Left ventricle myocardium superior (tissue), 1 donor: ENCODE measurements around the gene JAK3. TPM values are rescaled to one million over a fixed set of nuclear protein-coding genes. Genes with fewer than 3 reads are reported as not detected.
A peak's percentile ranks its signal among the peaks of the same experiment; 100 is the strongest.
"Not testable (repeated sequence)": the region's sequence is repeated elsewhere in the genome, so short reads cannot be mapped to it uniquely, and the experiment has no call there.

ENCODE experiments used
- ATAC-seq: fragments of 200-7000 bp; cut with Tn5 transposase; one replicate; pipeline ENCODE4 v1.9.1; 2020; ENCODE audit warnings: mild to moderate bottlenecking, moderate library complexity
- DNase-seq: peaks from one replicate; pipeline ENCODE4 v3.0.0-alpha.2; 2020
- intact Hi-C: fragments of 100-400 bp; cut with micrococcal nuclease; formaldehyde crosslinking; loops from one replicate; pipeline ENCODE4 v1.11.0; 2022
- long read RNA-seq: library from polyadenylated mRNA; unstranded; transcript quantifications from one replicate; pipeline ENCODE4 v2.0.0, GENCODE V29; 2021
- total RNA-seq: library from RNA; stranded (reverse); fragmentation: NEBNext Ultra II Directional; extraction: Animal tissue kit (Norgen Biotek cat#: 25700); gene quantifications from one replicate; pipeline ENCODE4 v1.2.1, GENCODE V29; 2021
- donor health status: DM: no; HTN: yes; CAD: no; lungs with severe emphysema.

Gene JAK3
- 1.5 TPM for total RNA-seq
- long read RNA-seq = 0 reads

GRCh38 chr19:17847538-17848366, at the start of gene JAK3:
Gene JAK3, minus strand, starts transcription at chr19:17847982. Its CDS starts 3,565 bp downstream, at chr19:17844417.
- ATAC-seq (peak; percentile 75), DNase-seq (peak; percentile 74)
- intact Hi-C loops = no loop called here

- no peak for DNase-seq
- ATAC-seq = no peak
- intact Hi-C loops = no loop called here
Observed at GRCh38 chr19:17893766-17894165, 46.0 kb upstream of the JAK3 start.

DNA sequence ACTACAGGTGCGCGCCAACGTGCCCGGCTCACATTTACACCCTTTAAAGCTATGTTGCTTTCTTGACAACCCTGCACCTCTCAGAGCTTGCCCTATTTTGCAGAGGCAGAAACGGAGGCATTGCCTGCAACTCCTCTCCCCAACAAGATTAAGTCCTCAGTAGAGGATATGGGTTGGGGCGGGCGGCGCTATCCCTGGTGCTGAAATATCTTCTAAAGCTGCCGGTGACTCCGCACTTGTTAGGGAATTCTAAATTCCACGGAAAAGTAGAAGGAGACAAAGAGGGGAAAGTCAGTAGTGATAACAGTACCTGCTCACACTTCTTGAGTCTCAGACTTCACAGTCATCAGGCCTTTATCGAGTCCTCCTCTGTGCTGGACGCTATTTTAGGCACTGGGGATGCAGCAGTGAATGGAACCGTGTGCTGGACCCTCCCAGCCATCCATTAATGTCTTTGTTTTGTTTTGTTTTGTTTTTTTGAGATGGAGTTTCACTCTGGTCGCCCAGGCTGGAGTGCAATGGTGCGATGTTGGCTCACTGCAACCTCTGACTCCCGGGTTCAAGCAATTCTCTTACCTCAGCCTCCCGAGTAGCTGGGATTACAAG, 41.9 kb upstream of the JAK3 start:
- peak; percentile 46 for DNase-seq
- intact Hi-C loops = no loop called here
- ATAC-seq = no peak

DNA sequence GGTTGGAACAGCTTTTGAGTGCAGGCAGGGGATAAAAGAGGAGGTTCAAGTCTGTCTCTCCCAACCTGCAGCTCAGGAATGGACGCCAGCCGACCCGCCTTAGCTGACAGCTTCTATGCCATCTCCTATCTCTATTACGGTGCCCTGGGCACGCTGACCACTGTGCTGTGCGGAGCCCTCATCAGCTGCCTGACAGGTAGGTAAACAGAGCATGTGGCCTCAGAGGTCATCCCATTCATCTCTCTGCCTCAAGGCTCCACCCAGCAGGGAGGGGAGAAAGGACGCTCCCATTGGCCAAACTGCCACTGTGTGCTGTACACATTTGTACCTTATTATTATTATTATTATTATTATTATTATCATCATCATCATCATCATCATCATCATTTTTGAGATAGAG, 40.5 kb upstream of the JAK3 start:
- no peak for DNase-seq
- ATAC-seq = no peak
- intact Hi-C loops = no loop called here

- ATAC-seq, DNase-seq, intact Hi-C loops: not testable (repeated sequence)
Observed at GRCh38 chr19:17887221-17887620, 39.4 kb upstream of the JAK3 start.

- ATAC-seq (no peak), DNase-seq (no peak)
- intact Hi-C loops = no loop called here
Observed at GRCh38 chr19:17886515-17886914, 38.7 kb upstream of the JAK3 start.

- DNase-seq = no peak
- ATAC-seq = no peak
- intact Hi-C loops = no loop called here
Observed at GRCh38 chr19:17883627-17884410, 36.0 kb upstream of the JAK3 start.

GRCh38 chr19:17881701-17882100, 33.9 kb upstream of the JAK3 start:
- DNase-seq = no peak
- intact Hi-C loops = no loop called here
- ATAC-seq = no peak

DNA sequence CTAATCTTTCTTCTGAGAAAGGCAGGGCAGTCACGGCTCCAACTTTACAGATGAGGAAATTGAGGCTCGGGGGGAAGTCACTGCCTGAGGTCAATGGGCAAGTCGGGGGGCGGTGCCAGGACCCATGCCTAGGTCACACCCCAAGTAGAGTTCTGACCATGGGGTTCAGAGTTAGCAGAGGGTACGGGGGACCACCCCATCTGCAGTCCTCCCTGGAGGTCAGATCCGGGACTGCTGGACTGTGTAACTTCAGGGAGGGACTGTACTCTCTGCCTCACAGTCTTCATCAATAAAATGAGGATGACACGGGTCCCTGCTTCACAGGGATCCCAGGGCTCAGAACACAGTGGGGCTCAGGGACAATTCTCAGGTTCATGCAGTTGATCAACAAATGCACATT, 31.7 kb upstream of the JAK3 start:
- DNase-seq = no peak
- no peak for ATAC-seq
- intact Hi-C loops = no loop called here

DNA sequence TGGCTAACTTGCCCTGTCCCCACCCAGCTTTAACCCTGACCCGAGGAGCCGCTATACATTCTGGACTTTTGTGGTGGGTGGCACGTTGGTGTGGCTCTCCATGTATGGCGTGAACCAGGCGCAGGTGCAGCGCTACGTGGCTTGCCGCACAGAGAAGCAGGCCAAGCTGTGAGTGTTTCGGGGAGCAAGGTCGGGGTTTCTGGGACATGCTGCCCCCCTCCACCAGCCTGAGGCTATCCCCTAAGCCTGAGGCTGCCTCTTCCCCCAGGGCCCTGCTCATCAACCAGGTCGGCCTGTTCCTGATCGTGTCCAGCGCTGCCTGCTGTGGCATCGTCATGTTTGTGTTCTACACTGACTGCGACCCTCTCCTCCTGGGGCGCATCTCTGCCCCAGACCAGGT, 29.9 kb upstream of the JAK3 start:
- intact Hi-C loops = no loop called here
- ATAC-seq (no peak), DNase-seq (no peak)

GRCh38 chr19:17874758-17875135, 27.0 kb upstream of the JAK3 start:
- ATAC-seq = no peak
- intact Hi-C loops = no loop called here
- DNase-seq = no peak

- no peak for DNase-seq
- intact Hi-C loops = no loop called here
- no peak for ATAC-seq
Observed at GRCh38 chr19:17873786-17874757, 26.3 kb upstream of the JAK3 start.

GRCh38 chr19:17872251-17873001, 24.6 kb upstream of the JAK3 start:
- intact Hi-C loops = no loop called here
- ATAC-seq (no peak), DNase-seq (no peak)

DNA sequence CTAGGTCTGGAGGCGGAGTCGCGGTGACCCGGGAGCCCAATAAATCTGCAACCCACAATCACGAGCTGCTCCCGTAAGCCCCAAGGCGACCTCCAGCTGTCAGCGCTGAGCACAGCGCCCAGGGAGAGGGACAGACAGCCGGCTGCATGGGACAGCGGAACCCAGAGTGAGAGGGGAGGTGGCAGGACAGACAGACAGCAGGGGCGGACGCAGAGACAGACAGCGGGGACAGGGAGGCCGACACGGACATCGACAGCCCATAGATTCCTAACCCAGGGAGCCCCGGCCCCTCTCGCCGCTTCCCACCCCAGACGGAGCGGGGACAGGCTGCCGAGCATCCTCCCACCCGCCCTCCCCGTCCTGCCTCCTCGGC, 24.1 kb upstream of the JAK3 start, which contains the start of gene SLC5A5:
TSS of gene SLC5A5 (plus strand) at position 68 of the 373 bp plus-strand sequence. CDS start 375 bp downstream, outside the sequence.
- ATAC-seq (no peak), DNase-seq (no peak)
- intact Hi-C loops = no loop called here

GRCh38 chr19:17871032-17871877, 23.5 kb upstream of the JAK3 start:
- DNase-seq = no peak
- no peak for ATAC-seq
- intact Hi-C loops = no loop called here

GRCh38 chr19:17869114-17869608, 21.4 kb upstream of the JAK3 start:
- intact Hi-C loops = no loop called here
- no peak for DNase-seq

DNA sequence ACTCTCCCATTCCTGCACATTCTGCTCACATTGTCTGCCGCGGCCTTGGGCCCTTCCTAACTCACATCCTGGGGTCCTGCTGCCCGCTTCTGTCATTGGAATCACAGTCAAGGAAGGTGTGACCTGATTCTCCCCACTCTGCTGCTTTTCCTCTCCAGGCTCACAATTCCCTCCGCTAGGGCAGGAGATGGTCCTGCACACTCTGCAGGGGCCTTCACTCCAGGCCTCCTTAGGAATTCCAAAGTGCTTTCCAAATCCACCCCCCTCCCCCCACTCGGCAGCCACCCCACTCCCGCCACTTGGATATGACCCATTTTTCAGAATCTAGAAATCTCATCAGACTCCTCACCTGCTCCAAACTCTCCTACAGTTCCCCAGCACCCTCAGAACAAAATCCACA, 20.9 kb upstream of the JAK3 start:
- no peak for DNase-seq
- ATAC-seq = no peak
- intact Hi-C loops = no loop called here

More at GRCh38 chr19:17869114-17869608, 21.4 kb upstream of the JAK3 start:
- ATAC-seq = no peak
